GM12878 (cell line): ENCODE data around the gene KRTAP1-3. TPM values are rescaled to one million over a fixed set of nuclear protein-coding genes. Genes with fewer than 3 reads are reported as not detected.
"Not testable (repeated sequence)": the region's sequence is repeated elsewhere in the genome, so short reads cannot be mapped to it uniquely, and the experiment has no call there.

ENCODE experiments used
- ATAC-seq: fragments of 200-7000 bp; cut with Tn5 transposase; 3 replicates; pipeline ENCODE4 v1.9.1; 2020; ENCODE audit warnings: mild to moderate bottlenecking, moderate library complexity
- BruUV-seq: library from RNA; stranded (reverse); fragments of 400-500 nt; replicated peaks from 2 replicates; lab custom pipeline; 2021; lab: Mats Ljungman, UMichigan
- CTCF ChIA-PET: fragments of 300-600 bp; sonication (Branson Sonifier 250); formaldehyde crosslinking; extraction: SDS; loops from one replicate; lab custom pipeline; 2021; ENCODE audit warnings: inconsistent platforms; lab: Yijun Ruan, JAX
- POLR2A ChIA-PET: fragments of 350-600 bp; formaldehyde crosslinking; extraction: SDS; loops from one replicate; lab custom pipeline; 2021; ENCODE audit warnings: inconsistent platforms; lab: Charles Lee
- RAD21 ChIA-PET: fragments of 300-600 bp; sonication (Branson Sonifier 250); formaldehyde crosslinking; loops from one replicate; lab custom pipeline; 2023; ENCODE audit warnings: antibody characterized with exemption; ENCODE audit not compliant: unreplicated experiment; lab: Charles Lee
- SMC1A ChIA-PET: fragments of 300-600 bp; sonication (Branson Sonifier 250); formaldehyde crosslinking; loops from one replicate; lab custom pipeline; 2023; ENCODE audit not compliant: unreplicated experiment, uncharacterized antibody; lab: Charles Lee
- DNase-seq: peaks from one replicate; pipeline ENCODE4 v3.0.0-alpha.2; 2011; ENCODE audit warnings: low read depth, low spot score
- FAIRE-seq: peaks from 3 replicates; lab custom pipeline; 2011; peaks lifted over from hg19 to GRCh38; lab: Jason Lieb, UNC
- H2AFZ ChIP-seq: 2 replicates; pipeline ENCODE4 v1.6.0; 2011; ENCODE audit warnings: low read depth, low read length, control low read depth; ENCODE audit not compliant: control insufficient read depth
- H3K27ac ChIP-seq: 2 replicates; pipeline ENCODE4 v1.5.1; 2011; ENCODE audit warnings: control low read depth; ENCODE audit not compliant: control insufficient read depth, insufficient read depth
- H3K27me3 ChIP-seq, 2 experiments: replicated peaks in 1 of 2; 2 replicates each; pipeline versions ENCODE4 v1.6.0 to v1.6.1; 2011; ENCODE audit warnings: low read length in 1 of 2; ENCODE audit not compliant: control insufficient read depth in 2 of 2, insufficient read depth in 2 of 2
- H3K36me3 ChIP-seq, 2 experiments: 2 replicates each; pipeline ENCODE4 v1.5.1; 2011; ENCODE audit warnings: low read length in 1 of 2; ENCODE audit not compliant: control insufficient read depth in 2 of 2, insufficient read depth in 2 of 2
- H3K4me1 ChIP-seq: 2 replicates; pipeline ENCODE4 v1.6.1; 2011; ENCODE audit warnings: mild to moderate bottlenecking, low read length, moderate library complexity, mixed read lengths; ENCODE audit not compliant: control insufficient read depth, insufficient read depth
- H3K4me2 ChIP-seq: 2 replicates; pipeline ENCODE4 v1.6.0; 2011; ENCODE audit warnings: control low read depth; ENCODE audit not compliant: control insufficient read depth, insufficient read depth
- H3K4me3 ChIP-seq: fragments of 200-600 bp; sonication (generic); 2 replicates; pipeline ENCODE4 v1.5.1; 2016
- H3K79me2 ChIP-seq: 2 replicates; pipeline ENCODE4 v1.6.0; 2011; ENCODE audit warnings: low read length; ENCODE audit not compliant: control insufficient read depth, insufficient read depth
- H3K9ac ChIP-seq: 2 replicates; pipeline ENCODE4 v1.8.0; 2011; ENCODE audit warnings: low read length, control low read depth, mixed read lengths; ENCODE audit not compliant: control insufficient read depth, insufficient read depth
- H3K9me3 ChIP-seq: replicated peaks from 3 replicates; pipeline ENCODE4 v1.5.1; 2011; ENCODE audit warnings: mild to moderate bottlenecking, low read length; ENCODE audit not compliant: control insufficient read depth, insufficient read depth
- H4K20me1 ChIP-seq: 2 replicates; pipeline ENCODE4 v1.6.0; 2011; ENCODE audit not compliant: control insufficient read depth, insufficient read depth
- ATF2 ChIP-seq: IDR thresholded peaks from 2 replicates; pipeline ENCODE4 v1.6.1; 2012; ENCODE audit warnings: low read length, inconsistent platforms
- MAX ChIP-seq: IDR thresholded peaks from 2 replicates; pipeline ENCODE4 v1.6.1; 2012; ENCODE audit warnings: low read depth, low read length, improper control_type of control experiment
- NFXL1 ChIP-seq: fragments of 450-650 bp; IDR thresholded peaks from 2 replicates; pipeline ENCODE4 v1.6.1; 2017; ENCODE audit warnings: antibody characterized with exemption, mild to moderate bottlenecking, borderline replicate concordance
- ZBTB11 ChIP-seq: fragments of 450-650 bp; formaldehyde crosslinking; IDR thresholded peaks from 2 replicates; pipeline ENCODE4 v1.5.0; 2022; ENCODE audit warnings: mild to moderate bottlenecking, missing genetic modification characterization
- WGBS: methylation state at CpG from one replicate; pipeline ENCODE4 v1.1.6; 2016; ENCODE audit warnings: low lambda C conversion rate; ENCODE audit not compliant: insufficient replicate concordance, insufficient coverage; ENCODE audit errors: missing lambda C conversion rate; 5-methylcytosine and 5-hydroxymethylcytosine counted together
- in situ Hi-C: fragments of 300-500 bp; cut with MboI; formaldehyde crosslinking; loops from 9 replicates; pipeline ENCODE4 v1.14.3; 2018; ENCODE audit warnings: mixed read lengths
- intact Hi-C: fragments of 100-400 bp; cut with micrococcal nuclease; formaldehyde crosslinking; loops from one replicate; pipeline ENCODE4 v1.14.2; 2022; ENCODE audit not compliant: unreplicated experiment
- polyA plus RNA-seq, 11 experiments: library from polyadenylated mRNA; depleted of rRNA in 4 of 11; unstranded in 6 of 11; stranded (reverse) in 5 of 11; fragments of >200 nt; fragmentation: Nextera tagmentation in 4 of 11; fragmentation: Illumina TruSeq in 1 of 11; extraction: Ambion mirVana in 4 of 11; extraction: Trizol in 1 of 11; gene quantifications; 1 replicate in 1 of 11; 2 replicates in 10 of 11; pipeline versions ENCODE4 v1.2.1 to v1.2.3, GENCODE V29; 2011 to 2016; ENCODE audit warnings: inconsistent platforms in 2 of 11, missing spikeins in 2 of 11, low read depth in 1 of 11
- total RNA-seq, 4 experiments: library from RNA; depleted of rRNA in 3 of 4; stranded (reverse); fragments of >200 nt in 3 of 4; fragmentation: Illumina TruSeq in 1 of 4; extraction: Trizol in 1 of 4; gene quantifications; 2 replicates each; pipeline versions ENCODE4 v1.2.1 to v1.2.3, GENCODE V29; 2013 to 2021

The KRTAP1-3 gene
- total and polyA plus RNA-seq, 10 of the 15 experiments (the other 5 are each of a cell fraction or from before 2014, with no cell fraction given): not detected

GRCh38 chr17:41060052-41060604 lies 25.5 kb upstream of the KRTAP1-3 start, which contains the start of gene KRTAP2-3 (continued):
- TF ChIP-seq ZBTB11 (CRISPR knock-in tag) (no peak), MAX (no peak), ATF2 (no peak), NFXL1 (no peak)

GRCh38 chr17:41059276-41060051 lies 24.8 kb upstream of the KRTAP1-3 start:
- SMC1A ChIA-PET: interaction anchor here (0.6 kb wide), 1 partner anchor 387 kb away, joined by 3 read pairs; no protein-coding TSS in a partner anchor
- 47% methylated on average over 10 of the region's 31 CpGs for WGBS
- FAIRE-seq, in situ Hi-C loops, DNase-seq, H3K27me3 ChIP-seq, H3K9ac ChIP-seq, H3K27ac ChIP-seq, H4K20me1 ChIP-seq, intact Hi-C loops, H3K9me3 ChIP-seq, H2AFZ ChIP-seq, BruUV-seq, H3K36me3 ChIP-seq, H3K4me2 ChIP-seq, ATAC-seq, RAD21 ChIA-PET, H3K4me1 ChIP-seq, H3K4me3 ChIP-seq, POLR2A ChIA-PET, CTCF ChIA-PET, H3K79me2 ChIP-seq: not testable (repeated sequence)
